Ishikawa (cell line): ENCODE results near the gene DAG1.

Experiments
- CEBPB ChIP-seq: IDR thresholded peaks from 2 replicates; pipeline ENCODE4 v1.6.1; 2012
- CREB1 ChIP-seq: IDR thresholded peaks from 2 replicates; pipeline ENCODE4 v1.6.1; 2012; ENCODE audit warnings: low read depth
- EGR1 ChIP-seq: IDR thresholded peaks from 2 replicates; pipeline ENCODE4 v1.6.1; 2012
- EP300 ChIP-seq: IDR thresholded peaks from 2 replicates; pipeline ENCODE4 v1.6.1; 2012; ENCODE audit warnings: borderline replicate concordance
- FOXM1 ChIP-seq: IDR thresholded peaks from 2 replicates; pipeline ENCODE4 v1.6.1; 2012; ENCODE audit warnings: low read depth, borderline replicate concordance
- NFIC ChIP-seq: IDR thresholded peaks from 2 replicates; pipeline ENCODE4 v1.6.1; 2012
- RAD21 ChIP-seq: IDR thresholded peaks from 2 replicates; pipeline ENCODE4 v1.6.1; 2012; ENCODE audit warnings: low read depth
- REST ChIP-seq: IDR thresholded peaks from 2 replicates; pipeline ENCODE4 v1.6.1; 2012; ENCODE audit warnings: low read depth, mild to moderate bottlenecking
- TAF1 ChIP-seq: IDR thresholded peaks from 2 replicates; pipeline ENCODE4 v1.6.1; 2012; ENCODE audit warnings: low read depth, mild to moderate bottlenecking
- TCF12 ChIP-seq: IDR thresholded peaks from 2 replicates; pipeline ENCODE4 v1.6.1; 2012; ENCODE audit warnings: low read depth
- TEAD4 ChIP-seq: IDR thresholded peaks from 2 replicates; pipeline ENCODE4 v1.6.1; 2012
- YY1 ChIP-seq: IDR thresholded peaks from 2 replicates; pipeline ENCODE4 v1.6.1; 2012; ENCODE audit warnings: low read depth
- TF ChIP-seq, protein P1 (sequence below): IDR thresholded peaks from 2 replicates; pipeline ENCODE4 v1.6.1; 2012

GRCh38 chr3:49506906-49507305 lies 36.8 kb downstream of the DAG1 start:
- no peak for TF ChIP-seq TAF1
- TF ChIP-seq RAD21: no peak
- no peak for TF ChIP-seq NFIC
- TF ChIP-seq CEBPB: no peak
- TF ChIP-seq REST: no peak
- TF ChIP-seq, protein P1, sequence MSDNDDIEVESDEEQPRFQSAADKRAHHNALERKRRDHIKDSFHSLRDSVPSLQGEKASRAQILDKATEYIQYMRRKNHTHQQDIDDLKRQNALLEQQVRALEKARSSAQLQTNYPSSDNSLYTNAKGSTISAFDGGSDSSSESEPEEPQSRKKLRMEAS: no peak
- TF ChIP-seq EP300: no peak
- TF ChIP-seq TEAD4: no peak
- no peak for TF ChIP-seq FOXM1
- no peak for TF ChIP-seq EGR1
- TF ChIP-seq TCF12: no peak
- no peak for TF ChIP-seq CREB1
- TF ChIP-seq YY1: no peak
